COLO668 (cell line): ENCODE results near the gene NKG7.
"Not testable (repeated sequence)": the region's sequence is repeated elsewhere in the genome, so short reads cannot be mapped to it uniquely, and the experiment has no call there.

Source experiments
- DNase-seq: peaks from one replicate; lab custom pipeline; 2025; ENCODE audit not compliant: unreplicated experiment; lab: John Stamatoyannopoulos, UW

The NKG7 gene, protein sequence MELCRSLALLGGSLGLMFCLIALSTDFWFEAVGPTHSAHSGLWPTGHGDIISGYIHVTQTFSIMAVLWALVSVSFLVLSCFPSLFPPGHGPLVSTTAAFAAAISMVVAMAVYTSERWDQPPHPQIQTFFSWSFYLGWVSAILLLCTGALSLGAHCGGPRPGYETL

DNA sequence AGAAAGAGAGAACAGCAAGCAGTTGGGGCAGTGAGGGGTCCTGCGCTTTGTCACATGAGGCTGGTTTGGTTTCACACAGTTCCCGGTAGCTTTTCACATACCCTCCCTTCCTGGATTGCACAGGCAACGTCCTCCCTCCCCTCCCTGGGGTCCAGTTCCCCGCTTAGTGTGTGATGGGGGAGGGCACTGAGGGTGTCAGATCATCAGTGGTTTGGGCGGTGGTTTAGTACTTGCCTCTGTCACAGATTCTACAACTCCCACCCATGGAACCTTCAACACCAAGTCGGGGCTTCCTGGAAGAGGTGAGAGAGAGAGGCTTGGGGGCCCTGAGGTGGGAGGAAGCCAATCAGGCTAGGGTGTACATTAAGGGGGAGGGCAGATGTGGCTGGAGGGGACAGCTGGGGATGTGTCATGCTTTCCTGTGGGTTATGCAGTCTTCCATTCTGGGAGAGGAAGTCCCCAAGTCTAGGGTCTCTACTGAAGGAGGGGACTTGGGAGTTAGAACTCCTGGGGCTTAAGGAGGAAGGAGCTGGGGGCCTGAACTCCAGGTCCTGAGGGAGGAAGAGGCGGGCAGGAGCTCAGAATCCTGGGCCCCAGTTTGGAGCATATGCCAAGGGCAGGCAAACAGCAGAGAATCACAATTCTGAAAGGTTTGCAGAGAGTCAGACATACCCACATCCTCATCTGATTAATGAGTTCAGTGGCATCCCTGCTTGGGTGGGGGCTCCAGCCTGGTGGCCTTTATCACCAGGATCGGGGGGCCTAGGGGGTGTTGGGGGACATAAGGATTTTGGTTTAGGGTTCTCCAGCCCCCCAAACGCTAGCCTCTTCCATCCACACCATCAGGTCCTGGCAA, at the start of gene NKG7:
NKG7 (minus strand) TSS at position 6 of the 856 bp plus-strand sequence. CDS start 119 bp downstream, outside the sequence.
- DNase-seq, result no peak

DNA sequence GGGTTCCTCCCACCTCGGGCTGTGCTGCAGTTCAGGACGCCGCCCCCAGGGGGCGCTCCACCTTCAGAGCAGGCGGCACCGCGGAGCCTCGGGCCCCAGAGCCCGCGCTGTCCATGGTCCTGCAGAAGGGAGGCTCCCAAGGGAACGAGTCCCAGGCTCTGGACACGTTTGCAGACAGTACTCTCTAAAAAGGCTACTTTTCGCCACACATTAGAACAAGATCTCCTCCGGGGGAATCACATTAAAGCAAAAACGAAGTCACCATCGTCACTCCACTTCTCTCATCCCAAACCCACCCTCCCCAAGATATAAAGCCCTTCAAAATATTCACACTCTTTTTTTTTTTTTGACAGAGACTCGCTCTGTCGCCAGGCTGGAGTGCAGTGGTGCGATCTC, 49.6 kb upstream of the NKG7 start:
- DNase-seq, result peak; percentile 50

DNA sequence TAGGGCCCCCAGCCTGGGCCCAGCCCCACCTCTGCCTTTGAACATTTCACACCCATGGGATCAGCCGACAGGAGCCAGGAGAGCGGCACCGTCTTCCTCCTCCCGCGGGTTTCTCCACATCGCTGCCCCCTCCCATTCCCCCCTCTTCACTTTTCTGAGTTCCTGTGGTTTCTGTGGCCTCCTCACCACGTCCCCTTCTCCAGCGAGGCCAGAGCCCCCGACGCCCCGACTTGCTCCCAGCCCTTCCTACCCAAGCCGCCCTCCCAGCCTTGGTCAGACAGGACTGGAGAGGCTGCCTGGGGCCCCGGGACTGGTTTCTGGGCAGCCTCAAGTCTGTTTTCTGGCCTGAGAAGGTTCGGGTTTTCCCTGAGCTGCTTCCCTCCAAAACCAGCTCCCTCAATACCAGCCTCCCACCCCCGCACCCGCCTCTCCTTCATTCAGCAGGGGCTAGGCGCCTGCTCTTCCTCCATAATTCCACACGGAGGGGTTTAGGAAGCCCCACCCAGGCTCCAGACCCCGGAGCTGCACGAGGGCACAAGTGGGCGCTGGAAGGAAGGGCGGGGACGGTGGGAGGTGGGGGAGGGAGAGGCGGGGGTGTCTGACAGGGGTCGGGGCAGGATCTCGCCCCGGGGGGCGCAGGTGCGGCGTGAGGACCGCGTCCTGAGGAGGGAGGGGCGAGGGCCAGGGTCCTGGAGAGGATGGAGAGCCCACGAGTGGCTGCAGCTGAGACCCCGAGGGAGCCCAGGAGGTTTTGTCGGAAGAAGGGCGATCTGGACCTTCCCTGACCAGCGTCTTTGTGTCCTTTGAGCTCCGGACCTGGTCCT, 49.0 kb upstream of the NKG7 start:
- DNase-seq, result no peak

DNA sequence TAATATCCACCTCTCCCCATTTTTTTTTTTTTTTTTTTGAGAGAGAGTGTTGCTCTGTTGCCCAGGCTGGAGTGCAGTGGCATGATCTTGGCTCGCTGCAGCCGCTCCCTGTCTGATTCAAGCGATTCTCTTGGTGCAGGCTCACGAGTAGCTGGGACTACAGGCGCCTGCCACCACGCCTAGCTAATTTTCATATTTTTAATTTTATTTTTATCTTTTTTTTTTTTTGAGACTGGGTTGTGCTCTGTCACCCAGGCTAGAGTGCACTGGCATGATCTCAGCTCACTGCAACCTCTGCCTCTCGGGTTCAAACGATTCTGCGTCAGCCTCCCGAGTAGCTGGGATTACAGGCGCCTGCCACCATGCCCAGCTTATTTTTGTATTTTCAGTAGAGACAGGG, 48.1 kb upstream of the NKG7 start:
- not testable (repeated sequence) for DNase-seq

DNA sequence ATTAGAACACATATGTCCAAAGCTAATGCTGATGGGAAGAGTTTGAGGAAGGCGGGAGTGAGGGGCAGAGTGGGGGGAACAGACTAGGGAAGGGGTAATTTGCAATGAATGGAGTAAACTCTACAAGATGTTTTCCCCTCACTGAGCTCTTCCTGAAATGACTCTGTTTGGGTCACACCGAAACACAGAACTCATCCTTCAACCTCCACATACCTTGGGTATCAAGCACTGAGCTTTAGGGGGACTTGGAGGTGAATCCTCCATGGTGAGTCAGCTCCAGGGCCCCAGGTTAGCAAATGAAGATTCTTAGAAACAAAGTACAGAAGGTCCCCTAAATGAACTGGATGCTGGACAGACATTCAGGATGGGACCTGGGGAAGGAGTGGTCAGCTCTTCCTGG, 46.3 kb upstream of the NKG7 start:
- DNase-seq, result no peak

DNA sequence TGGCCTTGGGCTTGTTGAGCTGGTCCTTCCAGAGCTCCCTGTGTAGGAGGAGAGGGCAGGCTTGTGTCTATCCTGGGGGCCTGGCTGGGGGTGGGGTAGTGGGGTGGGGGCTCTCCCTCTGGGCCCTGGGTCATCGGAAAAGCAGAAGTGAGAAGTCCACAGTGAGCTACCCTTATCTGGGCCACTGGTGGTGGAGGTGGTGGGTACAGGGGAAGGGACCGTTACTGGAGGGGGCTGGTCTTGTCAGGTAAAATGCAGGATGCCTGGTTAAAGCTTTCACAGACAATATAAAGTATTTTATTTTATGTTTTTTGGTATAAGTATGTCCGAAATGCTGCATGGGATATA, 45.3 kb upstream of the NKG7 start:
- DNase-seq, result no peak

DNA sequence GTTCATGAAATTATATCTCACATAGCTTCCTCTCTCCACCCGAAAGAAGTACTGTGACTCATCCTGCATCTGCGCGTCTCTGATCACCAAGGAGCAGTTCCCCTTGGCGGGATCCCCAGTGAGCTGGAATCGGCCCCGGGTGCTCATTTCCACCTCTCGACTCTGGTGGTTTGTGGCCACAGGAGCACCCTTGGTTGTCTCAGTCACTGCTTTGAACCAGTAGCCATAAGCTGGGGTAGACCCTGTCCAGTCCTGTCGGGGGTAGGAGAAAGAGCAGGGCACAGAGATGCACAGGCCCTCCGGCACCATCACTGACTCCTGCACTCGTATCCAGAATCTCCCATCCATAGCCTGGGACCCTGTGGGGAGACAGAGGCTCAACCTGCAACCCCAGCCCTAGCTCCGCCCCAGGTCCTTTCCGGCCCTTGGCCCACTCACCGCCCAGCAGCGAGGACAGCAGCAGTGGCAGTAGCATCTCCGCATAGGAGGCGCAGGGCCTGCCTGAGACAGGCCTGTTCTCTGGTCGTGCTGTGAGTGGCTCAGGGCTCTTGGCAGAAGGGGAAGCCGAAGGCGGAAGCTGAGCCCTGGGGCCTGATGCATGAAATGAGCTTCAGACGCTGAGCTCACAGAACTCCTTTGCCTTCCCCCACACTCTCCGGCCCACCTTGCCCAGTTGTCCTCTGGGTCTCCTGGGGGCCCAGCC, 44.8 kb upstream of the NKG7 start, which contains the start of gene SIGLEC10:
SIGLEC10 (minus strand) TSS at position 536 of the 703 bp plus-strand sequence; CDS start at position 475, 61 bp downstream.
- no peak for DNase-seq

DNA sequence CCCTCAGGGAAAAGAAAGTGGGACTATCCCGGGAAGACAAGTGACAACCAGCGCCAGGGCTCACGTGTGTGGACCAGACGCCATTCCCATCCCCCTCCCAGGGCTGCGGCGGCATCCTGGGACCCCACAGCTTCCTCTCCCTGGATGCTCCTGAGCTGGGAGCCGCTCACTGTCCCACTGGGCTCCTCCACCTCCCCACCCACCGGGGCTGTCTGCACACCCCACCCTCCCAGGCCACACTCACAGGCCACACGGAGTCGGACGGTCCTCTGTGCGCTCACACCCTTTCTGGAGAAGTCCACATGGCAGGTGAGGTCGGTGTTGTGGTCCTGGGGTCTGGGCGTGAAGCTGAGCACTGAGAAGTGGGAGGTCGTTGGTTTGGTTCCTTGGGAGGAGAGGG, 44.0 kb upstream of the NKG7 start:
- DNase-seq, result not testable (repeated sequence)

DNA sequence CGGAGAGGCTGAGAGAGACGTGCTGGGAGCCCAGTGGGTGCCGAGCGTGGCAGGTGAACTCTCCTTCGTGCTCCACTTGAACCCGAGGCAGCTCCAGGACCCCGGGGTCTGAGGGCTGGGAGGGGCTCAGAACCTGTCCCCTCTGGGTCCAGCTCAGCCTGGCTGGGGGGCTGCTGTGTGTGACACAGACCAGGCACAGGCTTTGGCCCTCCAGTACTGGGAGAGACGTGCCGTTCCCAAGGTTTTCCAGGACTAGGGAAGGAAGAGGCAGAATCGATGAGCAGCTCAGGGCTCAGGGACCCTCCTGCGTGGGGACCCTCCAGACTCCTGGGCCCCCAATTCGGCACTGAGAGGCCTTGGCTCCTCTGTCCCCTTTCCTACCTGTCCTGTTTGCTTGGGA, 42.7 kb upstream of the NKG7 start:
- no peak for DNase-seq

DNA sequence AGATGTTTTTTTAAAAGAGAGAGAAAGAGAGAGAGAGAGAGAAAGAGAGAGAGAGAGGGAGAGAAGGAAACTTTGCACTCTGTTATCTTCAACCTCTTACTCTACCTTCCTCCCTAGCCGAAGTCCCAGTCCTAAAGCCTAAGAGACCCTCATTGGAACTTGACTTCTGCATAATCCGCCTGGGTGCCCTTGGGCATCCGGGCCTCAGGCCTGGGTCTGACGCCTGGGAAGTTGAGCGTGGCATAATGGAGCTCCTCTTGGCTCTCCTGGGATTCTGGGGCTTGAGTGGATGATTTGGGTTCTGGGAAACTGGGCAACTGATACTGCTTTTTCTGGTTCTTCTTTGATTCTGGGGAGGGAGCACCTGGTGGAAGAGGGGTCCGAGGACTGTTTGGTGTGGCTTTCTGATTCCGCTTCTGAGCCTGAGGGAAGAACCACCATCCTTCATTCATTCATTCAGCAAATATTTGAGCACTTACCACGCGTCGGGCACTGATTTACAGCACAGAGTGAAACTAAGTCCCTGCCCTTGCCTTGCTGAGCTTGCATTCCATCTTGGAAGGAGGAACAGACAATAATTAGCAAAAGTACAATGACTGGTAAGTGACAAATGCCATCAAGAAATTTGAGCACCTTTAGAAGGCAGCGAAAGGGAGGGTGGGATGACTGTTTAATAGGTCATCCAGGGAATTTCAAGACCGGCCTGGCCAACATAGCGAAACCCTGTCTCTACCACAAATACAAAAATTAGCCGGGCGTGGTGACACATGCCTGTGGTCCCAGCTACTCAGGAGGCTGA, 38.7 kb upstream of the NKG7 start:
- no peak for DNase-seq

DNA sequence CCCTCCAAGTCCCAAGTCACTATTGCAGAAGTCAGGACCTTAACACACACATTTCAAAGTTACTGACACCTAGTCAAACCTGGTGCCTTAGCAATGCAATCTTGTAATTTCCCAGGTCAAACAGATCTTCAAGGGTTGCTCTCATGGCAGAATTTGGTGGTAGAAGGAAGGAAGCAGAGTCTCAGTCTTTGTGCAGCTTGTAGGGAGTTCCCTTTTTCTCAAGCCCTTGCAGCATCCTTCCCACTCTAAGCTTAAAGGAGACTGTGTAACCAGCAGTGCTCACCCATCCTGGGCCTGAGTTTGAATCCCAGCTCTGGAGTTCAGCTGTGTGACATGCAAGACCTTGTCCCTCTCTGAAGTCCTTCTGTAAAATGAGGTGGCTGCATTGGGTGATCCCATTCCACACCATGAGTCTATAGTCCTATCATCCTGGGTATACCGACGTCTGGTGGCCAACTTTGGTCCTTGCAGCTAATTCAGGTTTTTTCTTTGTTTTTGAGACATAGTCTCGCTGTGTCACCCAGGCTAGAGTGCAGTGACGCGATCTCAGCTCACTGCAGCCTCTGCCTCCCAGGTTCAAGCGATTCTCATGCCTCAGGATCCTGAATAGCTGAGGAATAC, 35.2 kb upstream of the NKG7 start:
- no peak for DNase-seq

DNA sequence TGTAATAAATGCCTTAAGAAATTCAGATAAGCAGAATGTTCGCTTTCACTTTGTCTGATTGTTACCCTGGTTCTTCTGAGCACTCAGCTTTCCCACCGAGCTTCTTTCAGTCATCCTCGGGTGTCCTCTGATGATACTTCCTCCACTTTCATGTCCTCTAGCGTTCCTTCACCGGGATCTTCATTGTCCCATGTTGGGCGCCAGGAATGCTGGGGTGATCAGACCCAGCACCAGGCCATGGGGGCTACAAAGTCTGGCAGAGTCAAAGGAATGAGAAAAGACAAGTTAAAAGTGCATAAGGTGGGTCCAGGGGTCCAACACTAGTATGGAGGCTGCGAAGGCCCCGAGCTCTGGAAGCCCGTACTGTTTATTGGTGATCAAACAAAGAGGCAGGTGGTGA, 29.7 kb upstream of the NKG7 start:
- no peak for DNase-seq

DNA sequence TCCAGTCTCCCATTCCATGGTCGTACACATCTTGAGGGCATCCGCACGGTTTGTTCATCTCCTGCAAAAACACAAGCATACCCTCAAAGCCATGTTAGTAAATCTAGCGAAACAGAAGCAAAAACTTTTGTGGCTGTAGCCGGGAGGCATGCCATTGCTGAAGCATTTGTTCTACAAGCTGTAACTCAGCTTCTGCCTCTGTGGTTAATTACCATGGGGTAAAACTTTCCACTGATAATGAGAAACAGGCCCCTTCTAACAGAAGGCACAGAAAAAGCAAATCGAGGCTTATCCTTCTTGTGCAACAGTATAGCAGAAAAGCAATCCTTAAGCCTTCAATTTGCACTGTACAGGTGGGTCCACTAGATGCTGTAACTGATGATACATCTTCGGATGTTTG, 27.5 kb upstream of the NKG7 start:
- not testable (repeated sequence) for DNase-seq

DNA sequence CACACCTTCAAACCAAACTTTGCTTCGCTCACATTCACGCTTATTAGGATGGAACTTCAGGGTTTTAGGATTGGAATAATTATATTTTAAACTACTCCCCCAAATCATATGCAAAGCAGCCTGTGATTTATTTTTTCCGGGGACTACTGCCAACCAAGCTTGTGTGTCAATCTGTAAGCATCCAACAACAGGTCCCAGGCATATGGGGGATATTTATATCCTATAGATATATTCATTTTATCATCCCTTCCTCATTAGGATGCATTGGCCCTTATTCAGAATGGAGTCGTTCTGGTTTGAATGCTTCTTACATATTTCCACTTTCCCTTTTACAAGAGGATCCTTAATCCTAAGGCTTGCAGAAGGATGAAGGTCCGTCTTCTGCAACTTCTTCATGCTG, 26.8 kb upstream of the NKG7 start:
- no peak for DNase-seq

DNA sequence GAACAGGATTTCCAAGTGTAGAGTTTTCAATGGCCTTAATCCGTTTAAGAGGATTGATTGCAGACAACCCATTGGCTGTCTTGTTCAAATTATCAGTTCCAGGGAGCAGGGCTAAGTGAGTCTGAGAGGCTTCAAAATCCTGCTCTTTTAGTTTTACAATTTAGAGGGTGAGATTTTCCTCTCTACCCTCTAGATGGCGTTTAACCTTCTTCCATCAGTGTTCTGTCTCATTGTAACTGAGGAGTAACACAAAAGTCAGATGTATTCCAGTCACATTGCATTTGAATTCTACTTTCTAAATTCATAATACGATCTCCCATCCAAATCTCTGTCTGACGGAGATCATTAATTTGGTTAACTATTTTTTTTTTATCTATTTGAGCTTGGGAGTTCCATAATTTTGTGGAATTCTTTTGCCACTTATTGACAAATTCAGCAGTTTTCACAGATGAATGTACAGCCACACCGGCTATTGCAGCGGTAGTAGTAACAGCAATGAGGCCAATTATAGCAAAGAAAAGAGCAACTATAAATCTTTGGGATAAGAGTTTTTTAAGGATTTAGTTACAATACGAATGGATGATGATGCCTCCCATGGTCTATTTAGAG, 25.7 kb upstream of the NKG7 start:
- DNase-seq, result no peak

DNA sequence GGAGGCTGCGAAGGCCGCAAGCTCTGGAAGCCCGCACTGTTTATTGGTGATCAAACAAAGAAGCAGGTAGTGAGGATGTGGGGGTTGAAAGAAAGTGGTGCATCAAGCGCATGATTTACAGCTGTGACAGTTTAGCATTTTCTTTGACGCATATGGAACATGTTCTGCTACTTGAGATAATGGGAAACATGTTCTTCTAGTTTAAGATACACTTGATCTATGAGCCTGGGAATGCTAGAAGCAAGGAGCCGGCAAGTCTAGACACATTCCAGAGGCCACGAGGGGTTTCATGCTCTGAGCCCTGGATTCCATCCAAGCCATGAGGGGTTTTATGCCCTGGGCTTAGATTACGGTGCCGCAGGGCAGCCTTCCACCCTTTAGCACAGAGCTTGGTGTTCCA, 25.0 kb upstream of the NKG7 start:
- DNase-seq, result not testable (repeated sequence)

DNA sequence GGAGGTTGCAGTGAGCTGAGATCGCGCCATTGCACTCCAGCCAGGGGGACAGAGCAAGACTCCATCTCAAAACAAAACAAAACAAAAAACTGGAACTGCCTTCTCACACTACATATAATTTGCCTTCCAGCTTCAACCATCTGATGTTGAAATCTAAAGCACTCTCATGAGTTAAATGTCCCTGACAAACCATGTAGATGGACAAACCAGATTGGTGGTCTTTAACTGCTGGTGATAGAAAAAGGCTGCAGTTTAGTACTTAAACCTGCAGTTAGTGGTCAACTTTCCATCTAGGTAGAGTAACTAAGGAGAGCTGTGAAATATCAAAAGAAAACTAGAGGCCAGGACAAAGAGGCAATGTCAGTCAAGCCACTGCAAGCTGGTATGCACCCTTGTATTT, 23.7 kb upstream of the NKG7 start:
- no peak for DNase-seq

DNA sequence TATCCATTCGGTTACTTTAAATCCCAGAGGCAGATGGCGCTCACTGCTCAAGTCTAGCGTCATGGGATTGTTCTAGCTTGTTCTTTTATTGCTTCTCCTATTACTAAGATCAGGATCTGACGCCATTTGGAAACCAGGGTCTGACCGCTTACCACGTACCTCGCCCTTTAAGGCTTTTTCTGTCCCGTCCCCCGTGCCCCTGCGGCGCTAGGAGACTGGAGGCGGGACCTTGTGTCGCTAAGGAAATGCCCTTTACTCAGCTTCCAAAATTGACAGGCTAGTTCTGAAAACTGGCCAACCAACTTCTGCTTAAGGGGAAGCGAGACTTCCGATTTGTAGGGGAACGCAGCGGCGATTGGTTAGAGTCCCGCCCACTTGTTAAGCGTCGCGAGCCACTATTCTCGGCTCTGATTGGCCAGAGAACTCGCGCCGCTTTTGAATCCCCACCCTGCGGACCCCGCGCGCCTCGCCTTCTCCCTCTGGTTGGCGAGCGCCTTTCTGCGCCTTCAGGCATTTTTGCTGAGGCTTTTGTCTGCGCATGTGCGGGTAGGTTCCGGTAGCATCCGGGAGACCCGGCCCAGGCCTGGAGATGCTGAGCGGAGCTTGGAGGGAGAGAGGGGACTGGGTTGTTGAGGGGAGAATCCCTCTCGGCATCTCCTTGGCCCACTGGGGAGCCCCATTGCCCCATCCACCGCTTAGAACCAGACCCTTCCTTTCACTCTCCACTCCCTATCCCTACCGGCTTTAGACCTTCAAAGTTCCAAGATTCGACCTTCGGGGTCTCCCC, 21.8 kb upstream of the NKG7 start:
- peak; percentile 67 for DNase-seq

DNA sequence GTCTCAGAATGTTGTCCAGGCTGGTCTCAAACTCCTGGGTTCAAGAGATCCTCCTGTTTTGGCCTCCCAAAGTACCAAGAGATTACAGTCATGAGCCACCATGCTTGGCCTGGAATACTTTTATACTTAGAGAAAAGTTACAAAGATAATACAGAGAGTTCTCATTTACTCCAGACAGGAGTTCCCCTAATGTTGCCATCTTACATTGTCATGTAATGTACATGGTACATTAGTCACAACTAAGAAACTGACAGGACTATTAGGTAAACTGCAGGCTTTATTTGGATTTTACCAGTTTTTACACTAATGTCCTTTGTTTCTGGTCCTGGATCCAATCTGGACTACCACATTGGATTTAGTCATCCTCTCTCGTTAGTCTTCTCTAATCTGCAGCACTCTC, 20.2 kb upstream of the NKG7 start:
- no peak for DNase-seq
